Hepatocyte (in vitro differentiated cells): ENCODE results near the gene FIBCD1.

Source experiments
- CTCF ChIP-seq: fragments of 200-600 bp; sonication (generic); IDR thresholded peaks from 2 replicates; pipeline ENCODE4 v1.5.1; 2016; ENCODE audit warnings: antibody characterized with exemption, mild to moderate bottlenecking; ENCODE audit not compliant: poor library complexity
- EZH2phosphoT487 ChIP-seq: fragments of 200-600 bp; sonication (generic); IDR thresholded peaks from one replicate; pipeline ENCODE4 v1.6.1; 2018; ENCODE audit warnings: antibody characterized with exemption, mild to moderate bottlenecking, low read depth, moderate library complexity; ENCODE audit not compliant: unreplicated experiment, severe bottlenecking

DNA sequence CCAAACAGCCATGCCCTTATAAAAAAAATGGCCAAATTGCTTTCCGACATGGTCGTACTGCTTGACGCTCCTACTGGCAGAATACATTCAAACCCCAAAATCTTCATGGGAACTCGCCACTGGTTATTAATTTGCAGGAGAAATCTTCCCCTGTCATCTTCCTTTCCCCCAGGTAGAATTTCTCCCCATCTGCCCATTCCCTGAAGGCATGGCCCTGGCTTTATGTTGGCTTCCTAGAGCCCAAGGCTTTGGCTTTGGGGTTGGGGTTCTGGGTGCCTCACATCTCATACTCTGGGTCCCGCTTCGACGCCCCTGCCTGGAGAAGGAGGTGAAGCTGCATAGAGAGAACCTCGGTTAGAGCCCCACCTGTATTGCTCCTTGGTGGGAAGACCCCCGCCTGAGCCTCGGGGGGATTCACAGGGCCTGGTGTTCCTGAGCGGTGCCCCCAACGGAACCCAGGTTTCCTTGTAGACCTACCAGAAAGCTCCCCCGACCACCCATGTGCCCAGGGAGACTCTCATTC is 8.6 kb upstream of the FIBCD1 start:
- TF ChIP-seq CTCF (no peak), EZH2phosphoT487 (no peak)
